Measurements from ENCODE around the gene RPA1.

Gene RPA1

GRCh38 chr17:1915889-1916288 lies 86.1 kb downstream of the RPA1 start:
- Histone ChIP-seq H3K9ac (ENCODE audit: low read length) (no peak overlapping the region), H3K27me3 (replicated peaks; ENCODE audit: insufficient read depth, low read length) (peaks cover 91% of the 10 kb centered on the region), H3K9me3 (replicated peaks; ENCODE audit: insufficient read depth, low read length) (no peaks in the 10 kb centered on the region), H3K4me1 (ENCODE audit: low read length) (no peaks in the 10 kb centered on the region), H3F3A (ENCODE audit: insufficient read depth, low read length) (no peaks in the 10 kb centered on the region), H3K79me2 (ENCODE audit: low read length) (no peaks in the 10 kb centered on the region), H3K27ac (ENCODE audit: low read length) (no peak overlapping the region), H3K9me2 (replicated peaks; ENCODE audit: insufficient read depth, low read length) (no peaks in the 10 kb centered on the region), H3K4me2 (ENCODE audit: low read depth, low read length) (no peak overlapping the region), H4K20me1 (ENCODE audit: insufficient read depth, low read length) (0 out of 2 replicates have a peak, but pooled peaks cover 4% of the 10 kb centered on the region), H3K4me3 (ENCODE audit: low read length) (no peak overlapping the region), H2AFZ (ENCODE audit: low read length) (no peak overlapping the region), H3K36me3 (replicated peaks; ENCODE audit: insufficient read depth, low read length) (no peaks in the 10 kb centered on the region)
- no peak for TF ChIP-seq CTCF (IDR thresholded peaks at IDR 0.05; ENCODE audit: low read length)
- no peak for TF ChIP-seq EZH2phosphoT487 (IDR thresholded peaks at IDR 0.05; ENCODE audit: low read length)
- TF ChIP-seq EZH2 (optimal IDR thresholded peaks at IDR 0.05; ENCODE audit: low read depth, low read length), result no peak
- DNase-seq, result no peak

- peaks cover 92% of the 10 kb centered on the region for H3K27me3 ChIP-seq (replicated peaks; ENCODE audit: insufficient read depth, low read length)
- H3K9ac ChIP-seq (ENCODE audit: low read length), result no peak overlapping the region
These were observed 86.5 kb downstream of the RPA1 start for GRCh38 chr17:1916316-1916715.

GRCh38 chr17:1916963-1917715 lies 87.3 kb downstream of the RPA1 start:
- Histone ChIP-seq H3K4me2 (ENCODE audit: low read depth, low read length) (no peak overlapping the region), H3F3A (ENCODE audit: insufficient read depth, low read length) (no peaks in the 10 kb centered on the region), H3K9me3 (replicated peaks; ENCODE audit: insufficient read depth, low read length) (no peaks in the 10 kb centered on the region), H3K27me3 (replicated peaks; ENCODE audit: insufficient read depth, low read length) (peaks cover 83% of the 10 kb centered on the region), H3K27ac (ENCODE audit: low read length) (no peak overlapping the region), H3K4me3 (ENCODE audit: low read length) (no peak overlapping the region), H3K79me2 (ENCODE audit: low read length) (no peaks in the 10 kb centered on the region), H3K9me2 (replicated peaks; ENCODE audit: insufficient read depth, low read length) (no peaks in the 10 kb centered on the region), H3K4me1 (ENCODE audit: low read length) (no peaks in the 10 kb centered on the region), H2AFZ (ENCODE audit: low read length) (no peak overlapping the region), H3K36me3 (replicated peaks; ENCODE audit: insufficient read depth, low read length) (no peaks in the 10 kb centered on the region), H3K9ac (ENCODE audit: low read length) (no peak overlapping the region), H4K20me1 (ENCODE audit: insufficient read depth, low read length) (no peaks in the 10 kb centered on the region)
- no peak for TF ChIP-seq CTCF (IDR thresholded peaks at IDR 0.05; ENCODE audit: low read length)
- no peak for TF ChIP-seq EZH2phosphoT487 (IDR thresholded peaks at IDR 0.05; ENCODE audit: low read length)
- no peak for TF ChIP-seq EZH2 (optimal IDR thresholded peaks at IDR 0.05; ENCODE audit: low read depth, low read length)
- DNase-seq, result no peak

More at GRCh38 chr17:1916316-1916715, 86.5 kb downstream of the RPA1 start:
- Histone ChIP-seq H3K79me2 (ENCODE audit: low read length) (no peaks in the 10 kb centered on the region), H3K4me2 (ENCODE audit: low read depth, low read length) (no peak overlapping the region), H2AFZ (ENCODE audit: low read length) (no peak overlapping the region), H3K36me3 (replicated peaks; ENCODE audit: insufficient read depth, low read length) (no peaks in the 10 kb centered on the region), H3K4me3 (ENCODE audit: low read length) (no peak overlapping the region), H3K4me1 (ENCODE audit: low read length) (no peaks in the 10 kb centered on the region), H4K20me1 (ENCODE audit: insufficient read depth, low read length) (0 out of 2 replicates have a peak, but pooled peaks cover 4% of the 10 kb centered on the region), H3K9me2 (replicated peaks; ENCODE audit: insufficient read depth, low read length) (no peaks in the 10 kb centered on the region), H3K9me3 (replicated peaks; ENCODE audit: insufficient read depth, low read length) (no peaks in the 10 kb centered on the region), H3K27ac (ENCODE audit: low read length) (no peak overlapping the region), H3F3A (ENCODE audit: insufficient read depth, low read length) (no peaks in the 10 kb centered on the region)
- DNase-seq, result no peak
- no peak for TF ChIP-seq CTCF (IDR thresholded peaks at IDR 0.05; ENCODE audit: low read length)

Measured in MM.1S (cell line).